ENCODE data around the gene RHBDL1.

DNA sequence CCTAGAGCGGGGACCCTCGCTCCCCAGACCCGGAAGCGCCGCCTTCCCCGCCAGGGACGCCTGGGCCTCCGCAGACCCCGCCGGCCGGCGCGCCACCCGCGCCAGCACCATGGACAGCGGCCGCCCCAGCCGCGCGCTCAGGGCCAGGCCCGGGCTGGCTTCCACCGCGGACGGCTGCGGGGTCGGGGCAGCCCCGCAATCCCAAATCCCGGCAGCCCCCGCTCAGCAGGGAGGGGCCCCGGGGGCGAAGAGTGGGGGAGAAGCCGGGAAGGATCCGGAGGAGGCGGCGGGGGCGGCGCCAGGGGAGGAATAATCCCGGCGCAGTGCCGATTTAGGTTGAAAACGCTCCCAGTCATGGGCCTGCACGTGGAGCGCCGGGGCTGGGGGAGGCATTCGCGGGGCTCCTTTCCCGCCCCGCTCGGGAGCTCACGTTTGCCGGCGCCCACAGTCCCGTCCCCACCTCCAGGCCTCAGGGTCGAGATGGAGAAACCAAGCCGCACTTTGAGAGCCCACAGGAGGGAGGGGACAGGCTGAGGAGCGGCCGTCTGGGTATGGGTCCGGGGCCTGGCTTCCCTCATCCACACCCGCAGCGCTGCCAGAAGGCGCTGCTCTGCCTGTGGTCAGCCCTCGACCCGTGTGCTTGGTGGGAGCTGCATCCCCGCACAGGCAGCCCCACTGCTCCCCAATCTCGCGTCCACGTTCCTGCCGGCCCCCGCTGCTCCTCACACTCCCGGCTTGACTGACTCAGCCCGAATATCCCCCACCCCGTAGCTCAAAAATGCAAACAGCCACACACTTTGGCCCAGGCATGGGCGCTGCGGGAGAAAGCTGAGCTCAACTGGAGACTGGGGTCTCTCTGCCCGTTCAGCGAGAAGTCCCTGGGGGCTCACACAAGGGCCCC is 25.5 kb downstream of the RHBDL1 start:
- TF ChIP-seq CTCF (tag by site-specific recombination; IDR thresholded peaks at IDR 0.05) (no peak), ZNF394 (tag by site-specific recombination; IDR thresholded peaks at IDR 0.05; ENCODE audit: borderline replicate concordance) (no peak), ZNF10 (tag by site-specific recombination; IDR thresholded peaks at IDR 0.05) (no peak), ZNF19 (tag by site-specific recombination; IDR thresholded peaks at IDR 0.05; ENCODE audit: low read depth) (no peak), ZNF335 (tag by site-specific recombination; conservative IDR thresholded peaks at IDR 0.05) (no peak), ZBTB20 (tag by site-specific recombination; IDR thresholded peaks at IDR 0.05) (peak; percentile 35; the same call in 1 of the 2 replicates), ATF2 (tag by site-specific recombination; IDR thresholded peaks at IDR 0.05; ENCODE audit: low read depth) (no peak), BCL11A (tag by site-specific recombination; IDR thresholded peaks at IDR 0.05; ENCODE audit: low read depth) (no peak)
- TF ChIP-seq, protein P1, sequence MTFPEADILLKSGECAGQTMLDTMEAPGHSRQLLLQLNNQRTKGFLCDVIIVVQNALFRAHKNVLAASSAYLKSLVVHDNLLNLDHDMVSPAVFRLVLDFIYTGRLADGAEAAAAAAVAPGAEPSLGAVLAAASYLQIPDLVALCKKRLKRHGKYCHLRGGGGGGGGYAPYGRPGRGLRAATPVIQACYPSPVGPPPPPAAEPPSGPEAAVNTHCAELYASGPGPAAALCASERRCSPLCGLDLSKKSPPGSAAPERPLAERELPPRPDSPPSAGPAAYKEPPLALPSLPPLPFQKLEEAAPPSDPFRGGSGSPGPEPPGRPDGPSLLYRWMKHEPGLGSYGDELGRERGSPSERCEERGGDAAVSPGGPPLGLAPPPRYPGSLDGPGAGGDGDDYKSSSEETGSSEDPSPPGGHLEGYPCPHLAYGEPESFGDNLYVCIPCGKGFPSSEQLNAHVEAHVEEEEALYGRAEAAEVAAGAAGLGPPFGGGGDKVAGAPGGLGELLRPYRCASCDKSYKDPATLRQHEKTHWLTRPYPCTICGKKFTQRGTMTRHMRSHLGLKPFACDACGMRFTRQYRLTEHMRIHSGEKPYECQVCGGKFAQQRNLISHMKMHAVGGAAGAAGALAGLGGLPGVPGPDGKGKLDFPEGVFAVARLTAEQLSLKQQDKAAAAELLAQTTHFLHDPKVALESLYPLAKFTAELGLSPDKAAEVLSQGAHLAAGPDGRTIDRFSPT (tag by site-specific recombination; IDR thresholded peaks at IDR 0.05) = no peak
